ENCODE data around the gene OSTM1. TPM values are rescaled to one million over a fixed set of nuclear protein-coding genes. Genes with fewer than 3 reads are reported as not detected.

Gene OSTM1
- total and polyA plus RNA-seq, 4 donors, result 18.1 to 64.3 (median 25.9) TPM

- Histone ChIP-seq H3K27me3 (ENCODE audit: control insufficient read depth in 3 of 3, insufficient read depth in 3 of 3, low read length in 2 of 3) (peaks cover 0 to 4% (median 0%) of the 10 kb centered on the region in 3 donors), H3K36me3 (ENCODE audit: control insufficient read depth in 4 of 4, insufficient read depth in 4 of 4, low read length in 4 of 4) (no peaks in the 10 kb centered on the region), H3K4me1 (ENCODE audit: control insufficient read depth in 5 of 5, insufficient read depth in 5 of 5, low read length in 5 of 5) (no peaks in the 10 kb centered on the region), H3K9me3 (ENCODE audit: control insufficient read depth in 4 of 4, insufficient read depth in 3 of 4, low read length in 3 of 4) (peaks cover 0 to 3% (median 0%) of the 10 kb centered on the region in 4 donors), H3K27ac (ENCODE audit: low read depth in 1 of 2, low read length in 1 of 2) (no peak overlapping the region), H3K4me3 (no peak overlapping the region), H3K9ac (ENCODE audit: insufficient read depth in 1 of 2, low read length in 2 of 2) (no peak overlapping the region)
- no peak for TF ChIP-seq CTCF (IDR thresholded peaks at IDR 0.05; ENCODE audit: control extremely low read depth, extremely low read depth)
- ATAC-seq (ENCODE audit: insufficient read depth, low FRiP score) (no peak), DNase-seq (no peak)
- WGBS, 2 donors, result 85 to 90% methylated on average over 5 of the region's 5 CpGs
Measured at GRCh38 chr6:108083349-108083748, 8.8 kb upstream of the OSTM1 start.

- no peak for TF ChIP-seq CTCF (IDR thresholded peaks at IDR 0.05; ENCODE audit: control extremely low read depth, extremely low read depth)
- no peaks in the 10 kb centered on the region for H3K4me1 ChIP-seq (ENCODE audit: control insufficient read depth in 5 of 5, insufficient read depth in 5 of 5, low read length in 5 of 5)
- no peak overlapping the region for H3K27ac ChIP-seq (ENCODE audit: low read depth in 1 of 2, low read length in 1 of 2)
- peaks cover 0 to 4% (median 0%) of the 10 kb centered on the region in 3 donors for H3K27me3 ChIP-seq (ENCODE audit: control insufficient read depth in 3 of 3, insufficient read depth in 3 of 3, low read length in 2 of 3)
- WGBS, 2 donors, result 94 to 97% methylated on average over 1 of the region's 1 CpG
- no peak overlapping the region for H3K9ac ChIP-seq (ENCODE audit: insufficient read depth in 1 of 2, low read length in 2 of 2)
- H3K4me3 ChIP-seq, result no peak overlapping the region
- H3K9me3 ChIP-seq (ENCODE audit: control insufficient read depth in 4 of 4, insufficient read depth in 3 of 4, low read length in 3 of 4), result peaks cover 0 to 3% (median 0%) of the 10 kb centered on the region in 4 donors
- DNase-seq, result no peak
- ATAC-seq (ENCODE audit: insufficient read depth, low FRiP score), result no peak
- H3K36me3 ChIP-seq (ENCODE audit: control insufficient read depth in 4 of 4, insufficient read depth in 4 of 4, low read length in 4 of 4), result no peaks in the 10 kb centered on the region
Measured at GRCh38 chr6:108082539-108082938, 8.0 kb upstream of the OSTM1 start.

GRCh38 chr6:108080010-108080780, 5.7 kb upstream of the OSTM1 start:
- H3K9ac ChIP-seq (ENCODE audit: insufficient read depth in 1 of 2, low read length in 2 of 2), result no peak overlapping the region
- no peaks in the 10 kb centered on the region for H3K36me3 ChIP-seq (ENCODE audit: control insufficient read depth in 4 of 4, insufficient read depth in 4 of 4, low read length in 4 of 4)
- no peak for TF ChIP-seq CTCF (IDR thresholded peaks at IDR 0.05; ENCODE audit: control extremely low read depth, extremely low read depth)
- DNase-seq (no peak), ATAC-seq (ENCODE audit: insufficient read depth, low FRiP score) (no peak)
- WGBS, 2 donors, result 79% methylated on average over 2 of the region's 2 CpGs
- no peak overlapping the region for H3K4me3 ChIP-seq
- peaks cover 0 to 4% (median 0%) of the 10 kb centered on the region in 3 donors for H3K27me3 ChIP-seq (ENCODE audit: control insufficient read depth in 3 of 3, insufficient read depth in 3 of 3, low read length in 2 of 3)
- no peak overlapping the region for H3K27ac ChIP-seq (ENCODE audit: low read depth in 1 of 2, low read length in 1 of 2)
- H3K9me3 ChIP-seq (ENCODE audit: control insufficient read depth in 4 of 4, insufficient read depth in 3 of 4, low read length in 3 of 4), result peaks cover 0 to 3% (median 0%) of the 10 kb centered on the region in 4 donors
- no peaks in the 10 kb centered on the region for H3K4me1 ChIP-seq (ENCODE audit: control insufficient read depth in 5 of 5, insufficient read depth in 5 of 5, low read length in 5 of 5)
